GM18907 (cell line): Measurements from ENCODE around the gene EPHB3.

Experiments used
- ATAC-seq: cut with Tn5 transposase; IDR thresholded peaks from one replicate; pipeline ENCODE4 v1.9.1; 2021; ENCODE audit warnings: mild to moderate bottlenecking, moderate library complexity; ENCODE audit not compliant: unreplicated experiment

EPHB3 gene

GRCh38 chr3:184578218-184578617, 16.6 kb downstream of the EPHB3 start:
- ATAC-seq = no peak

GRCh38 chr3:184578822-184579221, 17.2 kb downstream of the EPHB3 start:
- ATAC-seq = no peak

- ATAC-seq = no peak
Observed at GRCh38 chr3:184579513-184579912, 17.9 kb downstream of the EPHB3 start.

DNA sequence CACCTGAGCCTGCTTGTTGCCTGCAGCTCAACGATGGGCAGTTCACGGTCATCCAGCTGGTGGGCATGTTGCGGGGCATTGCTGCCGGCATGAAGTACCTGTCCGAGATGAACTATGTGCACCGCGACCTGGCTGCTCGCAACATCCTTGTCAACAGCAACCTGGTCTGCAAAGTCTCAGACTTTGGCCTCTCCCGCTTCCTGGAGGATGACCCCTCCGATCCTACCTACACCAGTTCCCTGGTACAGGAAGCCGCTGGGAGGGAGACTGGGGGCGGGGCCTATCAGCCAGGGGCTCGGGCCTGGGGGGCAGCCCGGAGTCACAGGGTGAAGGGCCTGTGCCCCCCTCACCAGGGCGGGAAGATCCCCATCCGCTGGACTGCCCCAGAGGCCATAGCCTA, 18.8 kb downstream of the EPHB3 start:
- no peak for ATAC-seq

DNA sequence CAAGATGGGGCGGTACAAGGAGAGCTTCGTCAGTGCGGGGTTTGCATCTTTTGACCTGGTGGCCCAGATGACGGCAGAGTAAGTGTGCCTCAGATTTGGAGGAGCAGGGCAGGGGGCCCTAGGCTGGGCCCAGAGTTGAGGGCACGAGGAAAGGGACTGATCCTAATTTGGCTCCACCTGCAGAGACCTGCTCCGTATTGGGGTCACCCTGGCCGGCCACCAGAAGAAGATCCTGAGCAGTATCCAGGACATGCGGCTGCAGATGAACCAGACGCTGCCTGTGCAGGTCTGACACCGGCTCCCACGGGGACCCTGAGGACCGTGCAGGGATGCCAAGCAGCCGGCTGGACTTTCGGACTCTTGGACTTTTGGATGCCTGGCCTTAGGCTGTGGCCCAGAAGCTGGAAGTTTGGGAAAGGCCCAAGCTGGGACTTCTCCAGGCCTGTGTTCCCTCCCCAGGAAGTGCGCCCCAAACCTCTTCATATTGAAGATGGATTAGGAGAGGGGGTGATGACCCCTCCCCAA, 19.8 kb downstream of the EPHB3 start:
- no peak for ATAC-seq

GRCh38 chr3:184582646-184583577, 21.3 kb downstream of the EPHB3 start:
- ATAC-seq = no peak

DNA sequence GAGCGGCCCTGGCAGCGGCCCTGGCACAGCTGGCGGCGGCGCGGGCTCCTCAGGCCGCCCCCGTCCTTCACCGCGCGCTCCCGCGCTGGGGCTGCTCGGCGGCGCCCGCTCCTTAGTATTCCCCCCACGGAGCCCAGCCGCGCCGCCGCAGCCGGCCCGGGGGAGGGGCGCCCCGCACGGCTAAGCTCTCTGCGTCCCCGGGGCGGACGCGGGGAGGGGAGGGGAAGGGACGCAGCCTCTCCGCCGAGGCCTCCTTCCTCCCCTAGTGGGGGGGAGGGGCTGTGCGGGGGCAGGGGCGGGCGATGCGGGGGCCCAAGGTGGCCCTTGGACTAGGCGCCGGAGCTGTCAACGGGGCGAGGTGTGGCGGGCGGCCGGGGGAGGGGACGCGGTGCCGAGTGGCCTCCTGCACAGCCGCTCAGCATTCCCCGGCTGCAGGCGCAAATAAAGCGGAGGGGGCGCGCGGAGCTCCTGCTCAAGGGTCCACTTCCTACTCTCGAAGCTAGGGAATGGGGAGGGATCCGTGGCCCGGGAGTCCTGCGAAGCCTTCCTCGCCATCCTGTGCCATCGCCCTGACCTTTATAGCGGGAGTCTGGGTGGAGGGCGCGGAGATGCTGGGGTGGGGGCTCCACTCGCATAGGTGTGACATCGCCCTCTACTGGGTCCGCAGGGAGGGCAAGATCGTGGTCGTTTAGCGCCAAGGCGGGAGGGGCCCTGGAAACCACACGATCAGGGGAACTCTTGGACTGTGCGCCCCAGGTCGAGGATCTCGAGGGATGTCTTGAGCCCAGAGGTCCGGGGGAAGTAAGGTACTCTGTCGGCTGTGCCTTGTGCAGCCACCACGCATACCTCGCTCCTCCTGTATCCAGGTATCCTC, 22.2 kb downstream of the EPHB3 start:
- no peak for ATAC-seq

DNA sequence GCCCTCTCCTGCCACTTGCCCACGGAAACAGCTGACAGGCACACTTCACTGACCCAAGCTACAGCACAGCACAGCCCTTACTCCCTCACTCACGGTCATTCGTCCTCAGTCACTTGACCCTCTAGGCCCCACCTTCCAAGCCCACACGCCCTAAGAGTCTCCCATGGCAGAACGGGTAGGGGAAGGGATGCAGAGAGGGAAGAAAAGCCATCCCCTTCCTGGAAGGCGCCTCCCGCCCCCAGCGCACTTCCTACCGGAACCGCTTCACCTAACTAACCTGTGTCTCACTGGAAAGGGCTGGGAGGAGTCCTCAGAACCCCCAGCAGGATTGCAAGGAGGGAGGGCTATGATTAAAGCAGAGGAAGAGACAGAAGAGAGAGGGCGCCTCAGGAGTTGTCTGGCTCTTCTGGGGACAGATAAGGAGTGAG, 22.9 kb downstream of the EPHB3 start:
- ATAC-seq = no peak

DNA sequence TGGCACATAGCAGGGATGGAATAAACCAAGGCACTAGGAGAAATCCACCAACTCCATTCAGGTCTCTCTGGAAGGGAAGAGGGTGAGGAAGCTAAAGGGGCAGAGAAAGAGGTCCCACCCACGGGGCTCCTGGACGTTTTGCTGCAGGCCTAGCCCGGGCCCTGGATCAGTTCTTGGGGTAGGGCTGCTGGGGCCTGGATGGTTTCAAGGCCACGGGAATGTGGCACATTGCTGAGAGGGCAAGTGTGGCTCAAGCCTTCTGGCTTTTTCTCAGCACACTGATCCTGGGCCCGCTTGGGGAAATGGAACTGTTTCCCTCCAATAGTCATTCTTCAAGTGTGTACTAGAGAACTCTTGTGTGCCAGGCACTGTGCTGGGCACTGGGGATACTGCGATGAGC, 24.0 kb downstream of the EPHB3 start:
- no peak for ATAC-seq

- no peak for ATAC-seq
Observed at GRCh38 chr3:184586851-184587250, 25.3 kb downstream of the EPHB3 start.

GRCh38 chr3:184588776-184589175, 27.2 kb downstream of the EPHB3 start:
- no peak for ATAC-seq

- no peak for ATAC-seq
Observed at GRCh38 chr3:184590795-184591194, 29.2 kb downstream of the EPHB3 start.

DNA sequence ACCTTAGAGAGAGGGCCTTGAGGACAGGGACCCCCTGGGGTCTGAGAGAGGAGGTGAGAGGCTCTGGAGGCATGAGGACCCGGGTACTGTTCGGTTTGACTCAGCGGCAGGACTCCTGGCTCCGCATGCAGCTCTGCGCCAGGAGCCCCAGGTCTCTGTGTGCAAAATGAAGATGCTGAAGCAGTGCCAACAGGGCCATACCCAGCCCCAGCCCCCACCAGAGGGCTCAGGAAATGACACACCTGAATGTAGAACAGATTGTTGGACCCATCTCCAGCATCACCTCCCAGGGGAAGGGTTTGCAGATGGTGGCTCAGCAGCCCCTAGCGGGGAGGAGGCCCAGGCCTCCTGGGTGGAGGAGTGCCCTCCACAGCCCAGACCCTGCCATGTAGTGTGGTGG, 30.2 kb downstream of the EPHB3 start:
- ATAC-seq = no peak

- no peak for ATAC-seq
Observed at GRCh38 chr3:184592371-184593219, 31.0 kb downstream of the EPHB3 start.

DNA sequence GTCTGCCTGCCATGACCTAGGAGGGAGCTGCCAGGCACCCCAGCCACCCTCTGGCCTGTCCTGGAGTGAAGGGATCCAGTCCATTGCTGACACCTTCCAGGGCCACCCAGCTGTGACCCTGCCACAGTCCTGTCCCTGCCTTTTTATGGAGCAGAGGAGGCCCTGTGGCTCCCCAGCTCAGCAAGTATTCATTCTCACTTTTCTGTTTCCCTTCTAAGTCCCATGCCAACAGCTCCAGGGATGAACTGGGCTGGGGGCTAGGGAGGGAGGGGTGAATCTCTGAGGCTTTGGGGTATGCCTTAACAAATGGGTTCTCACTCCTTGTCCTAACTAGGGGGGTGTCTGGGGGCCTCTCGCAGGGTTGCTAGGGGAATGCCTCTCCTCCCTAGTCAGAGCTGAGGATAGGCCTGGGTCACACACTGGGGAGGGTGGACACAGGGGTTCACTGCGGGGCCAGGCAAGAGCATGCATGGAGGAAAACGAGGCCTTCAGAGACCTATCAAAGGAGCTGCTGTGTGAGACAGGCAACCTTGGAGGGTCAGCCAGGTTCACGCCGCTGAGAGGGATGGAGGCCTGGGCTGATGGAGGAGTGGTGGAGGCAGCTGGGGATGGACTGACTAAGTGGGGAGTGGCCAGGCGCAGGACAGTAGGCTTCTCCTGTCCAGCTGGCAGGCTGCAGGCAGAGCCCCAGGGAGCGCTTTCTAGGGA, 31.8 kb downstream of the EPHB3 start:
- no peak for ATAC-seq

DNA sequence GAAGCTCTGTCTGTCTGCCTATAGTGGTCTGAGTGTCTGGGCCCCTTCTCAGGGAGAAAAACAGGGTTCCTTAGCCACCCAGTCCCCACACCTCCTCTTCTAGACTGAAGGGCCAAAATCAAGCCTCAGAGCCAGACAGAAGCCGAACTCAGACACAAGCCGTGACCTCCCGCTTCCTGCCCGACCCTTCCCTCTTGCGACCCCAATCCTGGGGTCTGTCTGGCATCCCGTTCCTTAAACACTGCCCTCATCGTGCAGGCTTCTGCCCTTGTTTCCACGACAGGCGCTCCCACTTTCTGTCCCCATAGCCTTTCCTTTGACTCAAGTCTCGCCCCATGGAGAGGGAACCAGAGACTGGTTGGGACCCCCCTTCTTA, 32.3 kb downstream of the EPHB3 start:
- ATAC-seq = no peak

GRCh38 chr3:184594371-184595001, 32.9 kb downstream of the EPHB3 start:
- ATAC-seq = no peak

- no peak for ATAC-seq
Observed at GRCh38 chr3:184595726-184596125, 34.1 kb downstream of the EPHB3 start.

DNA sequence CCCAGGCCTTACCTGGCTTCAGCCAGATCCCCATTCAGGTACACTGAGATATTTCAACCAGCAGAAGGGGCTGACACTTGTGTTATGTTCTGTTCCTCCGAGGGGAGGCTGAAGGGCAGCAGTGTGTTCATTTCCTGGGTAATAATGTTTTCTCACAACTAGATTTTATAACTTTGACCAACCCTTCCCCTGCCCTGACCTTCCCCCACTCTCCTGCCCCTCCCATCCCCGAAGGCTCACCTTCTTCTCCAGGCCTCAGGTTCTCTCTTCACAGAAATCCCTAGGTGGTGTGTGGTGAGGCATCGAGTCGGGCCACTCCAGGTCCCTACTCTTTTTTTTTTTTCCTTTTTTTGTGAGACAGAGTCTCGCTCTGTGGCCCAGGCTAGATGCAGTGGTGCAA, 34.6 kb downstream of the EPHB3 start:
- no peak for ATAC-seq
